Body of pancreas (tissue), 4 donors: ENCODE data around the gene RBM33. TPM values are rescaled to one million over a fixed set of nuclear protein-coding genes. Genes with fewer than 3 reads are reported as not detected.

ENCODE experiments used
- ATAC-seq: fragments of 150-250 bp; one replicate; pipeline ENCODE4 v1.9.1; 2016
- DNase-seq, 4 donors: peaks; one replicate each; pipeline ENCODE4 v3.0.0-alpha.2; 2019
- H3K27ac ChIP-seq, 4 donors: fragments of 200-600 bp; sonication (generic); 1 replicate in 3 of 4; 2 replicates in 1 of 4; pipeline versions ENCODE4 v1.5.1 to v1.6.1; 2016 to 2019; ENCODE audit warnings: mild to moderate bottlenecking in 1 of 4, mixed read lengths in 1 of 4, moderate library complexity in 1 of 4
- H3K27me3 ChIP-seq, 2 donors: fragments of 200-600 bp; sonication (generic); one replicate each; pipeline ENCODE4 v1.6.0; 2016; ENCODE audit warnings: mild to moderate bottlenecking in 1 of 2
- H3K36me3 ChIP-seq, 2 donors: fragments of 200-600 bp; sonication (generic); replicated peaks in 1 of 2; 2 replicates each; pipeline ENCODE4 v1.5.1; 2016; ENCODE audit warnings: low read depth in 2 of 2; ENCODE audit not compliant: insufficient read depth in 1 of 2
- H3K4me1 ChIP-seq: fragments of 200-600 bp; sonication (generic); one replicate; pipeline ENCODE4 v1.6.0; 2016
- H3K4me3 ChIP-seq, 2 donors: fragments of 200-600 bp; sonication (generic); 1 replicate in 1 of 2; 2 replicates in 1 of 2; pipeline ENCODE4 v1.5.1; 2016 to 2019
- H3K9me3 ChIP-seq, 3 donors: fragments of 200-600 bp; sonication (generic); 1 replicate in 2 of 3; 2 replicates in 1 of 3; pipeline ENCODE4 v1.5.1; 2016
- POLR2A ChIP-seq, 3 donors: fragments of 450-650 bp; IDR thresholded peaks; one replicate each; pipeline ENCODE4 v1.6.1; 2016; ENCODE audit warnings: antibody characterized with exemption in 3 of 3, mild to moderate bottlenecking in 2 of 3
- WGBS, 2 donors: methylation state at CpG; one replicate each; pipeline ENCODE4 v1.1.5; 2017; 5-methylcytosine and 5-hydroxymethylcytosine counted together
- intact Hi-C: fragments of 100-400 bp; cut with DNase I; formaldehyde crosslinking; loops from one replicate; pipeline ENCODE4 v1.15.1; 2023
- total RNA-seq, 2 donors: library from RNA; depleted of rRNA; stranded (reverse); fragments of >200 nt; gene quantifications; one replicate each; pipeline ENCODE4 v1.1.0, GENCODE V29; 2016
- TF ChIP-seq, protein P1 (sequence below), 7 experiments: fragments of 450-650 bp in 4 of 7; fragments of 200-600 bp in 3 of 7; sonication (generic) in 3 of 7; IDR thresholded peaks; one replicate each; pipeline ENCODE4 v1.5.1; 2016 to 2019; ENCODE audit warnings: antibody characterized with exemption in 7 of 7

Gene RBM33
- total RNA-seq, 2 donors from 2014 or later: 30.6 to 78.4 TPM

DNA sequence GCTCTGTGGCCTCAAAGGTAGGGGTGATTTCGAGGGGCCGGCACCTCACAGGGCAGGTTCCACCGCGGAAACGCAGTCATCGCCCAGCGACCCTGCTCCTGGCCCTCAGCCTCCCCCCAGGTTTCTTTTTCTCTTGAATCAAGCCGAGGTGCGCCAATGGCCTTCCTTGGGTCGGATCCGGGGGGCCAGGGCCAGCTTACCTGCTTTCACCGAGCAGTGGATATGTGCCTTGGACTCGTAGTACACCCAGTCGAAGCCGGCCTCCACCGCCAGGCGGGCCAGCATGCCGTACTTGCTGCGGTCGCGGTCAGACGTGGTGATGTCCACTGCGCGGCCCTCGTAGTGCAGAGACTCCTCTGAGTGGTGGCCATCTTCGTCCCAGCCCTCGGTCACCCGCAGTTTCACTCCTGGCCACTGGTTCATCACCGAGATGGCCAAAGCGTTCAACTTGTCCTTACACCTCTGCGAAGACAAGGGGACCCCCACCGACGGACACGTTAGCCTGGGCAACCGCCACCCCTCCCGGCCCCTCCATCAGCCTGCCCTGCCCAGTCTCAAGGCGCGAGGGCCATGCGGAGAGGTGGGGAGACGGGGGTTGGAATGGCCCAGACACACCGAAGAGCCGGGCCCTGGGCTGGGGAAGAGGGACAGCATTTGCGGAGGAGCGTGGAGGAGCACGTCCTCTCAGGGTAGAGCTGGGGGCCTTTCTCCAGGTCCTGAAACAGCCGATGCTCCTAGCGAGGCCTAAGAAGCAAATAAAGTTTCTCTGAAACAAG, 161.8 kb downstream of the RBM33 start:
- H3K4me3 ChIP-seq: no peak overlapping the region
- H3K27me3 ChIP-seq: peaks cover 0 to 28% of the 10 kb centered on the region in 2 donors
- 20 to 63% methylated on average over 19 to 47 of the region's 47 CpGs for WGBS, 2 donors

GRCh38 chr7:155807065-155807671, 162.7 kb downstream of the RBM33 start:
- no peak for DNase-seq
- Histone ChIP-seq H3K9me3 (no peaks in the 10 kb centered on the region), H3K36me3 (no peaks in the 10 kb centered on the region), H3K4me1 (peaks cover 69% of the 10 kb centered on the region), H3K4me3 (no peak overlapping the region), H3K27me3 (peaks cover 0 to 25% of the 10 kb centered on the region in 2 donors), H3K27ac (no peak overlapping the region)
- ATAC-seq: no peak
- no peak for TF ChIP-seq POLR2A (IDR thresholded peaks at IDR 0.05)
- TF ChIP-seq, protein P1, sequence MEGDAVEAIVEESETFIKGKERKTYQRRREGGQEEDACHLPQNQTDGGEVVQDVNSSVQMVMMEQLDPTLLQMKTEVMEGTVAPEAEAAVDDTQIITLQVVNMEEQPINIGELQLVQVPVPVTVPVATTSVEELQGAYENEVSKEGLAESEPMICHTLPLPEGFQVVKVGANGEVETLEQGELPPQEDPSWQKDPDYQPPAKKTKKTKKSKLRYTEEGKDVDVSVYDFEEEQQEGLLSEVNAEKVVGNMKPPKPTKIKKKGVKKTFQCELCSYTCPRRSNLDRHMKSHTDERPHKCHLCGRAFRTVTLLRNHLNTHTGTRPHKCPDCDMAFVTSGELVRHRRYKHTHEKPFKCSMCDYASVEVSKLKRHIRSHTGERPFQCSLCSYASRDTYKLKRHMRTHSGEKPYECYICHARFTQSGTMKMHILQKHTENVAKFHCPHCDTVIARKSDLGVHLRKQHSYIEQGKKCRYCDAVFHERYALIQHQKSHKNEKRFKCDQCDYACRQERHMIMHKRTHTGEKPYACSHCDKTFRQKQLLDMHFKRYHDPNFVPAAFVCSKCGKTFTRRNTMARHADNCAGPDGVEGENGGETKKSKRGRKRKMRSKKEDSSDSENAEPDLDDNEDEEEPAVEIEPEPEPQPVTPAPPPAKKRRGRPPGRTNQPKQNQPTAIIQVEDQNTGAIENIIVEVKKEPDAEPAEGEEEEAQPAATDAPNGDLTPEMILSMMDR (IDR thresholded peaks at IDR 0.05): no peak
- intact Hi-C loops: no loop called here
- WGBS, 2 donors: 34 to 46% methylated on average over 19 of the region's 19 CpGs

More for the DNA sequence above, 161.8 kb downstream of the RBM33 start:
- no peak for TF ChIP-seq POLR2A (IDR thresholded peaks at IDR 0.05)
- TF ChIP-seq, protein P1 (IDR thresholded peaks at IDR 0.05): no peak
- H3K27ac ChIP-seq: no peak overlapping the region
- no peaks in the 10 kb centered on the region for H3K36me3 ChIP-seq
- H3K9me3 ChIP-seq: no peaks in the 10 kb centered on the region
- intact Hi-C loops: no loop called here
- ATAC-seq (no peak), DNase-seq (no peak)
- peaks cover 62% of the 10 kb centered on the region for H3K4me1 ChIP-seq

- H3K36me3 ChIP-seq: no peaks in the 10 kb centered on the region
- H3K9me3 ChIP-seq: no peaks in the 10 kb centered on the region
- intact Hi-C loops: no loop called here
- TF ChIP-seq, protein P1 (IDR thresholded peaks at IDR 0.05): no peak
- TF ChIP-seq POLR2A (IDR thresholded peaks at IDR 0.05): no peak
- DNase-seq (no peak), ATAC-seq (no peak)
- peaks cover 69% of the 10 kb centered on the region for H3K4me1 ChIP-seq
- no peak overlapping the region for H3K4me3 ChIP-seq
- 3 to 8% methylated on average over 17 to 32 of the region's 33 CpGs for WGBS, 2 donors
- peaks cover 0 to 25% of the 10 kb centered on the region in 2 donors for H3K27me3 ChIP-seq
- H3K27ac ChIP-seq: peak overlapping the region in 1 of 4 donors; percentile 12
These were observed 163.5 kb downstream of the RBM33 start for GRCh38 chr7:155807789-155808548.

DNA sequence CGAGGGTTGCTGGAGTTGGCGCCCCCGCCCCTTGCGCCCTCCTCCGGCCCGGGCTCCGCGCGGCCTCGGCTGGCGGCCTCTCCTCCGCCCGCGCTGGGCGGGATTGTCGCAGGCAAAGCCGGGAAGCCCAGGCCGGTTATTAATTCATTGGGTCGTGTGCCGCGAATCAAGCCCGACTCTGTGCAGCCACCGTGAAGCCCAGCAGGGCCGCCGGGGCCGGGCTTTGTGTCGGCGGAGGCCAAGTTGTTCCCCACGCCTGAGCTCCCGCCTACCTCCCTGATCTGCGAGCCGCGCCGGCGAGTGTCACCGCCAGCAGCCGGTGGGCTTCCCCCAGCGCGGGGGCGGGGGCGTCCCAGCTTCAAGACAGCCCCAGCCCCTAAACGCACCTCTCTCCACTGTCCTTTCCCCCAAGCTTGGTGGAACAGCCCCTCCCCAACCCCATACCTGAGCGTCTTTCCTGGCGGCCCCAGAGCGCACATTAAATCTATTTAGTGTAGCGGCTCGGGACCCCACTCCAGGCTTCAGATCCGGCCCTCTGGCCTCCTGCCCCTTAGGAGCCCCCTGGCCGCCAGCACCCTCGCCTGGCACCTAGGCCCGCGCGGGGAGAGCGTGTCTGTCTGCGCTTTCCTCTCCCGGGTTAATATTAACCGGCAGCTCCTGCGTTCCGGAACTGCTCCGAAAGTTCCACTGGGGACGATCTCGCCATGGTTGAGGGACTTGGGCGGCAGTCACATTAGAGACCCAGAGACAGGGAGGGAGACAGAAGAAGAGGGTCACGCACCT, 164.3 kb downstream of the RBM33 start:
- H3K4me3 ChIP-seq: peak overlapping the region in 1 of 2 donors; percentile 3
- H3K36me3 ChIP-seq: no peaks in the 10 kb centered on the region
- H3K4me1 ChIP-seq: peaks cover 61% of the 10 kb centered on the region
- no peaks in the 10 kb centered on the region for H3K9me3 ChIP-seq
- H3K27me3 ChIP-seq: peaks cover 0 to 25% of the 10 kb centered on the region in 2 donors
- TF ChIP-seq POLR2A (IDR thresholded peaks at IDR 0.05): no peak
- TF ChIP-seq, protein P1 (IDR thresholded peaks at IDR 0.05): no peak
- intact Hi-C loops: no loop called here
- peak in 2 of 4 donors; percentile 32 to 45 for DNase-seq
- H3K27ac ChIP-seq: peak overlapping the region in 1 of 4 donors; percentile 12
- 0 to 1% methylated on average over 21 to 64 of the region's 64 CpGs for WGBS, 2 donors
- ATAC-seq: peak; percentile 38
